Activated naive CD8-positive, alpha-beta T cell treated with anti-CD3 and anti-CD28 coated beads, Interleukin-2, amount 10 ng/mL, durations not matched to agents 7 days and 5 days (primary cell): ENCODE results near the gene LEUTX. TPM values are rescaled to one million over a fixed set of nuclear protein-coding genes. Genes with fewer than 3 reads are reported as not detected.

Experiments
- ATAC-seq: fragments of 150-1000 bp; cut with Tn5 transposase; one replicate; pipeline ENCODE4 v1.10.0; 2021; ENCODE audit warnings: low read depth, moderate library complexity
- POLR2A ChIA-PET: fragments of 350-600 bp; sonication (Branson Sonifier 250); formaldehyde crosslinking; loops from one replicate; lab custom pipeline; 2021; ENCODE audit warnings: antibody characterized with exemption; lab: Charles Lee
- DNase-seq: peaks from one replicate; pipeline ENCODE4 v3.0.0; 2021
- H3K27ac Mint-ChIP-seq: one replicate; pipeline ENCODE4 v1.8.0; 2022; ENCODE audit warnings: mild to moderate bottlenecking, mixed read lengths
- H3K27me3 Mint-ChIP-seq: one replicate; pipeline ENCODE4 v1.8.0; 2022; ENCODE audit warnings: mild to moderate bottlenecking, moderate library complexity, mixed read lengths
- H3K36me3 Mint-ChIP-seq: one replicate; pipeline ENCODE4 v1.8.0; 2021; ENCODE audit warnings: mild to moderate bottlenecking, mixed read lengths
- H3K4me1 Mint-ChIP-seq: one replicate; pipeline ENCODE4 v1.8.0; 2021; ENCODE audit warnings: mixed read lengths
- H3K4me3 Mint-ChIP-seq: one replicate; pipeline ENCODE4 v1.8.0; 2022; ENCODE audit warnings: mild to moderate bottlenecking, moderate library complexity, mixed read lengths
- H3K9me3 Mint-ChIP-seq: one replicate; pipeline ENCODE4 v1.8.0; 2021; ENCODE audit warnings: mixed read lengths
- microRNA-seq: library from miRNA; unstranded; fragments of <30 nt; microRNA quantifications from one replicate; pipeline ENCODE4 v1.2.0, GENCODE V29; 2022
- total RNA-seq, 2 experiments: library from RNA; stranded (reverse); gene quantifications; one replicate each; pipeline ENCODE4 v1.2.3, GENCODE V29; 2021

The LEUTX gene
- total RNA-seq, 2 experiments from 2014 or later = not detected

DNA sequence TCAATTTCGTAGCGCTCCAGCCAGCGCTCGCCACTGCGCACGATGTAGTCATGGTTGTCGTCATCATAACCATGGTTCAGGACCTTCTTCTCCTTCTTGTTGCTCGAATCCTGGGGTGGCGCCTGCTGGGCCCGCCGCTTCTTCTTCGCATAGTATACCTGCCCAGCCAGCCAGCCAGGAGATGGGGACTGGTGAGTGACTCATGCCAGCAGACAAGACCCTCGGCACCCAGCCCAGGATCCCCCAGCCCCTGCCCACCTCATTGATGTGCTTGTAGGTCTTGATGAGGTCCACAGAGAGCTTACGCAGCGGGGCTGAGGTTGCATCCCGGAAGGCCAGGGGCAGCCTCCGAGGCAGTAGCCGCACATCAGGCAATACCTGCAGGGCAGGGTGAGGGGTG lies 51.8 kb downstream of the LEUTX start:
- peaks cover 19% of the 10 kb centered on the region for H3K36me3 Mint-ChIP-seq
- no peaks in the 10 kb centered on the region for H3K27me3 Mint-ChIP-seq
- POLR2A ChIA-PET = no interaction called here
- H3K9me3 Mint-ChIP-seq = no peaks in the 10 kb centered on the region
- H3K27ac Mint-ChIP-seq = no peak overlapping the region
- DNase-seq = no peak
- H3K4me1 Mint-ChIP-seq = peaks cover 32% of the 10 kb centered on the region
- ATAC-seq = no peak
- no peak overlapping the region for H3K4me3 Mint-ChIP-seq

DNA sequence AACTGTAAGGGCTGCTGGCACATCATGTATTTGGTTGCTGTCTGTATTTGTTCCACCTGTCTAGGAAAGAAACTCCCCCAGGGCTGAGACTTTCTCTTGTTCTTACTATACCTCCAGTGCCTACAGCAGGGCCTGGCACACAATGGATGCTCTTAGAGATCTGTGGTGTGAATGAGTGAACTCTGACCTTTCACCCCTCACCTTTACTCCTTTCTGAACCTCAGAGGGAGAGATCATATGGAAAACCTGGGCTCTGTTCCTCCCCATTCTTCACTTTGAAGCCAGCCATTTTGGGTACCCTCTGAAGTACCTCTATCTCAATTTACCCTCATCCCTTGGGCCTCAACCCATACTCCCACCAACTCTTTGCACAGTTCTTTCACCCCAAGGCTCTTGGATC lies 52.2 kb downstream of the LEUTX start:
- H3K27me3 Mint-ChIP-seq = no peaks in the 10 kb centered on the region
- no peaks in the 10 kb centered on the region for H3K9me3 Mint-ChIP-seq
- peaks cover 20% of the 10 kb centered on the region for H3K36me3 Mint-ChIP-seq
- POLR2A ChIA-PET = no interaction called here
- ATAC-seq (no peak), DNase-seq (no peak)
- no peak overlapping the region for H3K4me3 Mint-ChIP-seq
- H3K4me1 Mint-ChIP-seq = peaks cover 32% of the 10 kb centered on the region
- peak overlapping the region; percentile 2 for H3K27ac Mint-ChIP-seq

DNA sequence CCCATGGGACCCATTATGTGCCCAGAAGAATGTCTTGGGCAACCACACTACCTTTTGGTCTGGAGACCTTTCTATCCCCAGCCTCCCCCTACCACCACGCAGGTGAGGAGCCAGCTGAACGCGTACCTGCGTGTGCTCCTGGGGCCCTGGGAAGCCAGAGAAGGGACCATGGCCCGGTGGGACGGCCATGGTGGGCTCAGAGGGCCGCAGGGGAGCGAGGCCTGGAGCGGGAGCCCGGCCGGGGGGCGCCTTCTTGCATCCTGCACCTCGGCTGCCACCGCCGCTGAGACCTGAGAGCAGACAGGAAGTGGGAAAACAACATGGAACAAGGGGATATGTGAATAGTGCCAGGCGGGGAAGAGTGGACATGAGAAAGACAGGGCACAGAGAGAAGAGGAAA lies 53.0 kb downstream of the LEUTX start:
- Mint-ChIP-seq H3K4me3 (peak overlapping the region; percentile 75), H3K27me3 (no peaks in the 10 kb centered on the region), H3K4me1 (peaks cover 32% of the 10 kb centered on the region), H3K27ac (peak overlapping the region; percentile 86), H3K36me3 (peaks cover 26% of the 10 kb centered on the region), H3K9me3 (no peaks in the 10 kb centered on the region)
- ATAC-seq (no peak), DNase-seq (no peak)
- POLR2A ChIA-PET = no interaction called here

DNA sequence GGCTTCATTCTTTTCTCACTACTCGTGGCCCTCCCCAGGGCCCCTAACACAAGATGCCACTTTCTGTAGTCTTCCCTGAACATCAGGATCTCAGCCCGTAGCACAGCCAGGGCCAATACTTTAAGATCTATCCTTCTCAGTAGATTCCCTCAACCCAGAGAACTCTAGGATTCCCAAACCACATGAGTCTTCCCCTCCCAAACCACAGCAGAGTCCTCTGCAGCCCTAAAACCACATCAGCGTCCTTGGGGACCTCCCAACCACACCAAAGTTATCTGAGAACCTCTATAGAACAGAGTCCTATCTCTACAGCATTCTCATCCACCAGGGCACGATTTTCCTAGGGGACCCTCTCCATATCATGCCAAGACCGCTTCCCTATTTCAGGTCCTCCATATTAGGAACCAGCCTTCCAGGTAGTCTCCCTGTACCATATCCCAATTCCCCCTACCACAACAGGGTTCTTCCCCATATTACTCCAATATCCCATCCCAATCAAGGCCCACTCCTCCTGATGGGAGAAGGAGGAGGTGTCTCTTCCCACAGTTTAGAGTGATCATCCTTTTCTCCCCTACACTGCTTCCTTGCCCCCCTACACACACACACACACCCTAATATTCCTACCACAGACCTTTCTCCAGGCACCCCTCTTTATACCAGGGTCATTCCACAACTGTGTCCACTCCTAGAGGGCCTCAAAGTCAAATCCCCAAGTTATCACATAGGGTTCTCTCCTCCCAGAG lies 53.9 kb downstream of the LEUTX start:
- H3K36me3 Mint-ChIP-seq = peaks cover 30% of the 10 kb centered on the region
- no peaks in the 10 kb centered on the region for H3K9me3 Mint-ChIP-seq
- ATAC-seq = no peak
- DNase-seq = no peak
- no peaks in the 10 kb centered on the region for H3K27me3 Mint-ChIP-seq
- POLR2A ChIA-PET = interaction anchor here (0.7 to 2.1 kb wide), 2 partner anchors 12 to 369 kb away, joined by 4 to 38 read pairs; partner anchors contain the start of gene FBL
- peak overlapping the region; percentile 75 for H3K4me3 Mint-ChIP-seq
- peaks cover 32% of the 10 kb centered on the region for H3K4me1 Mint-ChIP-seq
- H3K27ac Mint-ChIP-seq = peak overlapping the region; percentile 86

DNA sequence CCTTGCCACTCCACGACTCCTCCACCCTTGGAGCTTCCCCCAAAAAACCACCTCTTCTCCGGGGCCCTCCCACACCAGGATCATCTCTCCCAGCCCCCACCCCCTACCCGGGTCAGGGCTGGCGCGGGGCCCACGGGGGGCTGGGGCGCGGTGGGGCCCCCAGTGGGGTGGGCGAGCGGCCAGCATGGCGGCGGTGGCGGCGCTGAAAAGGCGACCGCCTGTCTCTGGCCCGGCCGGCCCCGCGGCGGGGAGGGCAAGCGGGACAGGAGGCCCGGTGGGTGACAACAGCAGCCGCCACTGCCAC lies 54.5 kb downstream of the LEUTX start:
- no peaks in the 10 kb centered on the region for H3K27me3 Mint-ChIP-seq
- DNase-seq (no peak), ATAC-seq (no peak)
- POLR2A ChIA-PET = interaction anchor here (0.7 to 2.1 kb wide), 5 partner anchors 9 to 368 kb away, joined by 4 to 38 read pairs (median 9); partner anchors contain the start of gene FBL
- H3K9me3 Mint-ChIP-seq = no peaks in the 10 kb centered on the region
- H3K27ac Mint-ChIP-seq = peak overlapping the region; percentile 86
- H3K4me3 Mint-ChIP-seq = peak overlapping the region; percentile 75
- H3K36me3 Mint-ChIP-seq = peaks cover 29% of the 10 kb centered on the region
- peaks cover 32% of the 10 kb centered on the region for H3K4me1 Mint-ChIP-seq

DNA sequence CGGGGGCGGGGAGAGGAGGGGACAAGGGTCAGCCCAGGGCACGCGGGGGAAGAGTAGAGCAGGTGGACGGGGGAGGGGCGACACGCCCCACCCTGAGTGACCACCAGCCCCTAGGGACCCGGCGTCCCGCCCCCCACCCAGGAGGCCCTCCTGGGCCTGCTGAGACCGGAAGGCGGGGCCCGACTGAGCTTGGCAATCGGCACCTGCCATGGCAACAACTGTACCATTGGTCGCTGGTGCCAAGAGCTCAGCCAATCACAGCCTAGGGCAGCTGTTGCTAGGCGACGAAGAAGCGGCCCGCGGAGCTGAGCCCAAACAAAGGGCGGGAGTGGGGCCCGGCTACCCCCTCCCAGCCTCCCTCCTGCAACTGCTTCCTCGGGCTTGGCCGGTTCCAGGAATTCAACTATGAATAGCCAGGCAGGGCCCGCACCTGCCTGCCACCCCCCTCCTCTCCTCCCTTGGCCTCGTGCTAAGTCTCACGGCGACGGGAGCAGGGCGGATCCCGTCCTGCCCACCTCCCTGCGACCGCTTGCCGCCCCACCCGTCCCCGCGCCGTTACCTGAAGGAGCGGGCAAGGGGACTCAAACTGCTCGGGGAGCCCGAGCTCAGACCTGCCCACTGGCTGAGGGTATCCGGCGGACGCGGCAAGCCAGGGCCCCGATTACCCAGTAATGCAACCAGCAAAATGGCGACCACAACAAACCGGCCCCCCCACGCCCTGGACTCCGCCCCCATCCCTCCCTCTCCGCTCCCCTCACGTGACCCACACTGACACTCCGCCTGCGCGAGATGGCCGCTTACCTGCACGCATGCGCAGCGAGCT lies 55.0 kb downstream of the LEUTX start, which contains the start of gene DYRK1B:
Gene DYRK1B, minus strand, starts transcription at position 699 of the 823 bp plus-strand sequence. CDS start 2,295 bp downstream, outside the sequence.
- H3K27ac Mint-ChIP-seq = peak within 1 kb of the TSS; percentile 91
- peaks cover 27% of the 10 kb centered on the region for H3K4me1 Mint-ChIP-seq
- DNase-seq = peak; percentile 94
- ATAC-seq = peak; percentile 86
- POLR2A ChIA-PET = interaction anchor here (0.6 to 2.1 kb wide), 10 partner anchors 9 to 737 kb away, joined by 3 to 38 read pairs (median 6); partner anchors contain the start of genes FBL, PSMC4 and RPS16
- H3K27me3 Mint-ChIP-seq = no peaks in the 10 kb centered on the region
- H3K36me3 Mint-ChIP-seq = peaks cover 23% of the 10 kb centered on the region
- no peaks in the 10 kb centered on the region for H3K9me3 Mint-ChIP-seq
- H3K4me3 Mint-ChIP-seq = peak within 1 kb of the TSS; percentile 77

DNA sequence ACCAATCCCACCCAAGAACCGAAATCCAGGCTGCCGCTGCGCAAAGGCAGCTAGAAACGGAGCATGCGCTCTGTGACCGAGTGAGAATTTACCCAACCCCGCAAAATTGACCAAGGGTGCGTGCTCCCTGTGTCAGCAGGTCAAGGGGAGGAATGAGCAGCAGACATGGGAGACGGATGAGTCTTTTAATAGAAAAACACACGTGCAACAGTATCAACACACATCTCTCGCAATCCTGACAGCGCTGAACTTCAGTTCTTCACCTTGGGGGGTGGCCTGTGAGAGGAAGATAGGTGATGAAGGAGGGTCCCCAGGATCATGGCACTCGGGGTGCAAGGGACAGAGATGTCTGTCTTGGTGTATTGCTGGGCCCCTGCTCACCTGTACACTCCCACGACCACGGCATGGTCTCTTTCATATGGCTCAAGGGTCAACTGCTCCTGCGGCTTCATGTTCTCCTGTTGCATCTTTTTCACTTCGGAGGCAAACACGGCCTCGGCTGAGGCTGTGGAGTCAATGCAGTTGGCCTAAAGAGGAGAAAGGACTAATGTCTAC lies 55.7 kb downstream of the LEUTX start:
- no peak for ATAC-seq
- DNase-seq = no peak
- H3K27me3 Mint-ChIP-seq = no peaks in the 10 kb centered on the region
- peak overlapping the region; percentile 91 for H3K27ac Mint-ChIP-seq
- POLR2A ChIA-PET = interaction anchor here (0.6 to 2.1 kb wide), 9 partner anchors 10 to 736 kb away, joined by 3 to 38 read pairs (median 6); partner anchors contain the start of genes FBL, PSMC4 and RPS16
- H3K4me3 Mint-ChIP-seq = peak overlapping the region; percentile 77
- peaks cover 23% of the 10 kb centered on the region for H3K36me3 Mint-ChIP-seq
- no peaks in the 10 kb centered on the region for H3K9me3 Mint-ChIP-seq
- H3K4me1 Mint-ChIP-seq = peaks cover 24% of the 10 kb centered on the region

Small RNA genes within 50 kb of the gene (microRNA-seq; reads per million reads assigned to microRNA genes)
- gene MIR6719 = 4.2 reads per million

Other genes with a start within 250 kb of the LEUTX start
- 1 to 10 TPM; 6.3 to 7.0 TPM for gene EID2B, start 246.0 kb upstream of the LEUTX start, total RNA-seq
- gene EID2, start 238.7 kb upstream of the LEUTX start, total RNA-seq = 10 to 100 TPM; 17.5 to 20.7 TPM
- not detected for gene LGALS13, start 176.3 kb upstream of the LEUTX start, total RNA-seq
- not detected for gene LGALS16, start 122.9 kb upstream of the LEUTX start, total RNA-seq
- not detected for gene LGALS14, start 74.4 kb upstream of the LEUTX start, total RNA-seq
- gene CLC, start 40.8 kb upstream of the LEUTX start, total RNA-seq = not detected
- gene DYRK1B, start 55.3 kb downstream of the LEUTX start, total RNA-seq = 10 to 100 TPM; 15.8 to 17.3 TPM
- 100 to 1,000 TPM; 344 to 357 TPM for gene FBL, start 67.5 kb downstream of the LEUTX start, total RNA-seq
- 10 to 100 TPM; 13.1 to 14.0 TPM for gene FCGBP, start 155.8 kb downstream of the LEUTX start, total RNA-seq
- gene PSMC4, start 192.3 kb downstream of the LEUTX start, total RNA-seq = 10 to 100 TPM; 81.9 to 84.5 TPM
- 1 to 10 TPM; 9.3 to 9.9 TPM for gene ZNF546, start 218.2 kb downstream of the LEUTX start, total RNA-seq